Gastroesophageal sphincter (tissue), 3 donors: ENCODE data around the gene SYTL3.

ENCODE experiments used
- POLR2A ChIP-seq, 2 donors: fragments of 450-650 bp; IDR thresholded peaks; one replicate each; pipeline ENCODE4 v1.6.1; 2017; ENCODE audit warnings: antibody characterized with exemption in 2 of 2, mild to moderate bottlenecking in 2 of 2, moderate library complexity in 1 of 2
- TF ChIP-seq, protein P1 (sequence below), 4 experiments: fragments of 200-600 bp in 2 of 4; fragments of 450-650 bp in 2 of 4; sonication (generic) in 1 of 4; IDR thresholded peaks; one replicate each; pipeline ENCODE4 v1.5.1; 2017 to 2019; ENCODE audit warnings: antibody characterized with exemption in 4 of 4, mild to moderate bottlenecking in 2 of 4, moderate library complexity in 2 of 4

DNA sequence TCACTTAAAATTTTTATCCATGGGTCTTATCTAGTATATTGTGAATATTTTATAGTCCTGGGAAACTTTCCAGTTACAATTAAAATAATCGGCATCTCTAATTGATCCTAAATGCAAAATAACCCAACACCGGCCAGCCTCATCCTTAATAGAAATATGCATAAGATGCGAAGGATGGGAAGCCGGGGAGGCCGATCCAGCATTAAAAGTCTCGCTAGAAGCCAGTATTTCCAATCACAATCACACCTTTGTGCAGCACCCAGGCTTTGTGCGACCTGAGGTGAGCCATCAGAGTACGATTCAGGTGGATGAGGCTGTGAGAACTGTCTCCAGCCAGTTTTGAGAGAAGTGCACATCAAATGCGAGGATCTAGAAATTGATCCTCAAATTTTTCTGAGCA lies 104.0 kb downstream of the SYTL3 start:
- no peak for TF ChIP-seq POLR2A (IDR thresholded peaks at IDR 0.05)
- TF ChIP-seq, protein P1, sequence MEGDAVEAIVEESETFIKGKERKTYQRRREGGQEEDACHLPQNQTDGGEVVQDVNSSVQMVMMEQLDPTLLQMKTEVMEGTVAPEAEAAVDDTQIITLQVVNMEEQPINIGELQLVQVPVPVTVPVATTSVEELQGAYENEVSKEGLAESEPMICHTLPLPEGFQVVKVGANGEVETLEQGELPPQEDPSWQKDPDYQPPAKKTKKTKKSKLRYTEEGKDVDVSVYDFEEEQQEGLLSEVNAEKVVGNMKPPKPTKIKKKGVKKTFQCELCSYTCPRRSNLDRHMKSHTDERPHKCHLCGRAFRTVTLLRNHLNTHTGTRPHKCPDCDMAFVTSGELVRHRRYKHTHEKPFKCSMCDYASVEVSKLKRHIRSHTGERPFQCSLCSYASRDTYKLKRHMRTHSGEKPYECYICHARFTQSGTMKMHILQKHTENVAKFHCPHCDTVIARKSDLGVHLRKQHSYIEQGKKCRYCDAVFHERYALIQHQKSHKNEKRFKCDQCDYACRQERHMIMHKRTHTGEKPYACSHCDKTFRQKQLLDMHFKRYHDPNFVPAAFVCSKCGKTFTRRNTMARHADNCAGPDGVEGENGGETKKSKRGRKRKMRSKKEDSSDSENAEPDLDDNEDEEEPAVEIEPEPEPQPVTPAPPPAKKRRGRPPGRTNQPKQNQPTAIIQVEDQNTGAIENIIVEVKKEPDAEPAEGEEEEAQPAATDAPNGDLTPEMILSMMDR (IDR thresholded peaks at IDR 0.05), result no peak
